ENCODE results near the gene C6orf52. TPM values are rescaled to one million over a fixed set of nuclear protein-coding genes. Genes with fewer than 3 reads are reported as not detected.
A peak's percentile ranks its signal among the peaks of the same experiment; 100 is the strongest.

Gene C6orf52
- polyA plus RNA-seq, 1 of the 3 experiments (the other 2 are of a cell fraction): 1.4 TPM

DNA sequence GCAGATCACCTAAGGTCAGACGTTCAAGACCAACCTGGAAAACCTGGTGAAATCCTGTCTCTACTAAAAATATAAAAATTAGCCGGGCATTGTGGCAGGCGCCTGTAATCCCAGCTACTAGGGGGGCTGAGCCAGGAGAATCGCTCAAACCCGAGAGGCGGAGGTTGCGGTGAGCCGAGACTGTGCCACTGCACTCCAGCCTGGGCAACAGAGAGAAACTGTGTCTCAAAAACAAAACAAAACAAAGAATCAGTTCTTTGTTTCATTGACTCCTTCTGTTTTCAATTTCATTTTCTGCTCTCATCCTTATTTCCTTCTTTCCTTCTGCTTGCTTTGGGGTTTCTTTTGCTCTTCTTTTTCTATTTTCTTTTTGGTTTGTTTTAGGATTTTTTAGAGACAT is 19.5 kb upstream of the C6orf52 start (continued):
- TF ChIP-seq REST (IDR thresholded peaks at IDR 0.05; ENCODE audit: low read depth, low read length): no peak
- no peak for TF ChIP-seq GABPA (IDR thresholded peaks at IDR 0.05; ENCODE audit: low read depth)

- H3K4me2 ChIP-seq: peak overlapping the region; percentile 96
- peaks cover 2% of the 10 kb centered on the region for H3F3A ChIP-seq (replicated peaks; ENCODE audit: insufficient read depth)
- no peaks in the 10 kb centered on the region for H3K9me3 ChIP-seq
- H2AFZ ChIP-seq (ENCODE audit: low read depth): no peak overlapping the region
- H3K27ac ChIP-seq (ENCODE audit: low read depth in 2 of 2, low read length in 1 of 2): no peak overlapping the region
- H4K20me1 ChIP-seq (ENCODE audit: insufficient read depth): no peaks in the 10 kb centered on the region
- peaks cover 9 to 11% of the 10 kb centered on the region in 2 experiments; a peak in 3 of 4 replicates for H3K4me1 ChIP-seq (ENCODE audit: control insufficient read depth in 1 of 2, insufficient read depth in 2 of 2, low read depth in 1 of 2, low read length in 1 of 2)
- 97% methylated on average over 4 of the region's 4 CpGs for WGBS (ENCODE audit: low lambda C conversion rate)
- ChIA-PET CTCF (interaction anchor here (0.7 to 0.8 kb wide), 2 partner anchors 9 to 186 kb away, joined by 3 to 4 read pairs; no protein-coding TSS in a partner anchor), POLR2A (no interaction called here)
- no peak overlapping the region for H3K9ac ChIP-seq
- H3K9me2 ChIP-seq: no peaks in the 10 kb centered on the region
- H3K27me3 ChIP-seq (ENCODE audit: insufficient read depth): no peaks in the 10 kb centered on the region
- H3K36me3 ChIP-seq (replicated peaks in 1 of 2; ENCODE audit: control insufficient read depth in 1 of 2, insufficient read depth in 2 of 2, low read length in 1 of 2): peaks cover 23 to 30% of the 10 kb centered on the region in 2 experiments
- 0 out of 4 replicates have a peak overlapping the region, but pooled peaks of 1 of the 2 experiments have one; percentile 71 for H3K4me3 ChIP-seq (ENCODE audit: low read depth in 2 of 2, low read length in 1 of 2)
- DNase-seq: no peak
- H3K79me2 ChIP-seq (ENCODE audit: insufficient read depth): peaks cover 72% of the 10 kb centered on the region
- TF ChIP-seq TCF12 (IDR thresholded peaks at IDR 0.05): no peak
- no peak for TF ChIP-seq TAF1 (IDR thresholded peaks at IDR 0.05; ENCODE audit: borderline replicate concordance, low read depth, low read length)
- no peak for TF ChIP-seq GATA2 (CRISPR knock-in tag; IDR thresholded peaks at IDR 0.05)
- no peak for TF ChIP-seq EZH2phosphoT487 (IDR thresholded peaks at IDR 0.05; ENCODE audit: borderline replicate concordance, low read depth)
- no peak for TF ChIP-seq FOXJ3 (CRISPR knock-in tag; IDR thresholded peaks at IDR 0.05)
- no peak for TF ChIP-seq EP300 (IDR thresholded peaks at IDR 0.05; ENCODE audit: borderline replicate concordance in 1 of 2, low read depth in 1 of 2, low read length in 1 of 2)
- TF ChIP-seq FOXM1 (IDR thresholded peaks at IDR 0.05; ENCODE audit: low read depth): no peak
- TF ChIP-seq, protein P1, sequence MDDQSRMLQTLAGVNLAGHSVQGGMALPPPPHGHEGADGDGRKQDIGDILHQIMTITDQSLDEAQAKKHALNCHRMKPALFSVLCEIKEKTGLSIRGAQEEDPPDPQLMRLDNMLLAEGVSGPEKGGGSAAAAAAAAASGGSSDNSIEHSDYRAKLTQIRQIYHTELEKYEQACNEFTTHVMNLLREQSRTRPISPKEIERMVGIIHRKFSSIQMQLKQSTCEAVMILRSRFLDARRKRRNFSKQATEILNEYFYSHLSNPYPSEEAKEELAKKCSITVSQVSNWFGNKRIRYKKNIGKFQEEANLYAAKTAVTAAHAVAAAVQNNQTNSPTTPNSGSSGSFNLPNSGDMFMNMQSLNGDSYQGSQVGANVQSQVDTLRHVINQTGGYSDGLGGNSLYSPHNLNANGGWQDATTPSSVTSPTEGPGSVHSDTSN (IDR thresholded peaks at IDR 0.05): no peak
- TF ChIP-seq JUND (IDR thresholded peaks at IDR 0.05): no peak
- no peak for TF ChIP-seq SMC3 (IDR thresholded peaks at IDR 0.05; ENCODE audit: low read depth, low read length)
Observed at GRCh38 chr6:10696655-10697054, 2.2 kb upstream of the C6orf52 start.
